Stimulated activated CD4-positive, alpha-beta T cell treated with anti-CD3 and anti-CD28 coated beads, Interleukin-15, amount 100 ng/mL, for 48 hours (primary cell): ENCODE data around the gene ACSF3.
"Not testable (repeated sequence)": the region's sequence is repeated elsewhere in the genome, so short reads cannot be mapped to it uniquely, and the experiment has no call there.

ENCODE experiments used
- DNase-seq, 2 donors: peaks; one replicate each; pipeline ENCODE4 v3.0.0-alpha.2; 2020; ENCODE audit warnings: low read depth in 2 of 2

The ACSF3 gene

DNA sequence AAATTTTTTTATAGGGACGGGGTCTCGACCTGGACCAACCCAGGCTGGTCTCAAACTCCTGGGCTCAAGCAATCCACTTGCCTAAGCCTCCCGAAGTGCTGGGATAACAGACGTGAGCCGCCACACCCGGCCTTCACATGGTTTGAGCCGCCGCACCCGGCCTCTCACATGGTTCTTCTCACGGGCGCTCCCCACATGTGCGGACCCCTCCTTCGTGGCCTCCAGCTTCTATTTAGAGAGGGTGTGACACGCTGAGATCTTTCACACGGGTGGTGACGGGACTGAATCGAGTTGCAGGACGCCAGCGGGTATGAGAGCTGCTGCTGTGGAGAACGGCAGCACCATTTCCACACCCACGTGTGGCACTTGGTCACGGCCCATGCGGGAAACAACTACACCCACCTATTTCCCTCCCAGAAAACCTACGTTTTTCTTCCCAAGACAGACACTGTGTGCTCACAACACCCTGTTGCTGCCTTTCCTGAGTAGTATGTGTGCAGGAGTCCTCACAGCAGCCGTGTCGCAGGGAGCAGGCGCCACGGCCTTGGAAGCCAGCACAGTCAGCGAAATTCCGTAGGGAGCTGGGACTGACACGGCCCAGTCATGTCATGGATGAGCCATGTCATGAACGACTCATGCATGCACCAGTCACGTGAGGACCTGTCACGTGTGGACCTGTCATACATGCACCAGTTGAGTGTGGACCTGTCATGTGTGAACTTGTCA lies 20.1 kb upstream of the ACSF3 start:
- no peak for DNase-seq

DNA sequence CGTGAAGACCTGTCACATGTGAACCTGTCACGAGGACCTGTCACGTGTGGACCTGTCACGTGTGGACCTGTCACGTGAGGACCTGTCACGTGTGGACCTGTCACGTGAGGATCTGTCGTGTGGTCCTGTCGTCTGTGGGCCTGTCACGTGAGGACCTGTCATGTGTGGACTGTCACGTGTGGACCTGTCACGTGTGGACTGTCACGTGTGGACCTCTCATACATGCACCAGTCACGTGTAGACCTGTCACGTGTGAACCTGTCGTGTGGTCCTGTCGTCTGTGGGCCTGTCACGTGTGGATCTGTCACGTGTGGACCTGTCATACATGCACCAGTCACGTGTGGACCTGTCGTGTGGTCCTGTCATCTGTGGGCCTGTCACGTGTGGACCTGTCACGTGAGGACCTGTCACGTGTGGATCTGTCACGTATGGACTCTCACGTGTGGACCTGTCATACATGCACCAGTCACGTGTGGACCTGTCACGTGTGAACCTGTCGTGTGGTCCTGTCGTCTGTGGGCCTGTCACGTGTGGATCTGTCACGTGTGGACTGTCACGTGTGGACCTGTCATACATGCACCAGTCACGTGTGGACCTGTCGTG lies 19.5 kb upstream of the ACSF3 start:
- not testable (repeated sequence) for DNase-seq

DNA sequence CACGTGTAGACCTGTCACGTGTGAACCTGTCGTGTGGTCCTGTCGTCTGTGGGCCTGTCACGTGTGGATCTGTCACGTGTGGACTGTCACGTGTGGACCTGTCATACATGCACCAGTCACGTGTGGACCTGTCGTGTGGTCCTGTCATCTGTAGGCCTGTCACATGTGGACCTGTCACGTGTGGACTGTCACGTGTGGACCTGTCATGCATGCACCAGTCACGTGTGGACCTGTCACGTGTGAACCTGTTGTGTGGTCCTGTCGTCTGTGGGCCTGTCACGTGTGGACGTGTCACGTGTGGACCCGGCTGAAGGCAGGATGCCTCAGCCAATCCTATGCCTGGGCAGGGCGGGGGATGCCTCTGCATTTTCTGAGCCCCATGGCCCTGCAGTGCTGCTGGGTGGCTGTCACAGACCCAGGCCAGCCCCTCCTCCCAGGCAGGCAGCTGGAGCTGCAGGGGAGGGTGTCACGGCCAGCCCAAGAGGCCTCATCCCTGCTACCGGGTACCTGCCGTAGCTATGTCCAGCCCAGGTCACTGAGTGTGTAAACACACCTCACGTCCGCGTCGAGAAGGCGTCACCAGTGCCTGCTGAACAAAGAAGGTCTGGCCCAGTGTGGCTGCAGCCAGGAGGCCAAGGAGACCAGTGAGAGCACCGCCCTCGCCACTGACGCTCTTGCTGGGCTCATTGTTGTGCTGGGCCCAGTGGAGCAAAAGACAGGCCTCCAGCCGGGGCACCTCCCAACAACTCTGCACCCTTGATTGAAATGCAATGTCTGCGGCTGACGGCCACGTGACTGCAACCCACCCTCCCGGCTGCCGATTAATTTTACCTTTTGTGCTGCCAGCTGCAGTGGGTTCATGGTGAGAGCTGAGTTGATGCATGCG lies 18.6 kb upstream of the ACSF3 start:
- no peak for DNase-seq

DNA sequence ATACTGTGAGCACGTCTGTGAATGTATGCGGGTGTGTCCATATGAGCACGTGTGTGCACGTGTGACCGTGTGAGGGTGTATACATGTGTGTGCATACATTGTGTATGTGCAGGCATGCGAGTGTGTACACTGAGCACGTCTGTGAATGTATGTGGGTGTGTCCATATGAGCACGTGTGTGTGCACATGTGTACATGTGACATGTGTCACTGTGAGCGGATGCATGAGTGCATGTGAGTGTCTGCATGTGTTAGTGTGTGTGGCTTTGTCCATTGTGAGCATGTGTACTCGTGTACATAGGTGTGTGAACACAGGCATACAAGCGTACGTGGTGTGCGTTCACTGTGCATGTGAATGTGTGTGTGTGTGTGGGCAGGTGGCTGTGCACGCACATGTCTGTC lies 17.5 kb upstream of the ACSF3 start:
- no peak for DNase-seq

DNA sequence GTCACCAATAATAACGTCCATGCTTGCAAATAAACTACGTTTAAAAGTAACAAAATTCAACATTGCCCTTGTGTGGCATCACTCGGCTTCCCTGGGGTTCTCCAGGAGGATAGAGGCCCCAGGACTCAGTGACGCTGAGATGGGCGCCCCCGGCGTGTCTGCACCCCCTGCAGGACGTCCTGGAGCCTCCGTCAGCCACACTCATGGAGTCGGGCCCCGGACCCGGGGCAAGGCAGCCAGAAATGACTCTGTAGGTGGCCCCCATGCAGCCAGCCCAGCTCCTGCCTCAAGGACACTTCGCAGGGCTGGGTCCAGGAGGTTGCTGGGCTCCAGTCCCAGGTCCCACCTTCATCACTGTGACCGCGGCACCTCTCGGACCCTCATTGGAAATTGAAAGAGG lies 16.6 kb upstream of the ACSF3 start:
- no peak for DNase-seq

DNA sequence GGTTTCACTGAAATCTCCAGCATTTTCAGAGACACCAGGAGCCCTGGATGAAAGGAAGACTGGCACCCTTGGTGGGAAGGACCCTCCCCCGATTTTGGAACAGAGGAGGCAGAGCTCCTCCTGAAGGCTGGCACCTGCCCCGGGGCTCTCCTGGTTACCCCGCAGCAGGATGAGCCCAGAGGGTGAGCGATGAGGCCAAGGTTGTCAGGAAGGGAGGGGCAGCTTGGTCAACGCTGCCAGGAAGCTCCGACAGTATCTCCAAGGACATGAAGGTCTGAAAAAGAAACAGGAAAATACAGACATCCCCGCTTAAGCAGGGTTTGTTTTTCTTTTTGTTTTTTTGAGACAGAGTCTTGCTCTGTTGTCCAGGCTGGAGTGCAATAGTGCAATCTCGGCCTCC lies 15.5 kb upstream of the ACSF3 start:
- no peak for DNase-seq

DNA sequence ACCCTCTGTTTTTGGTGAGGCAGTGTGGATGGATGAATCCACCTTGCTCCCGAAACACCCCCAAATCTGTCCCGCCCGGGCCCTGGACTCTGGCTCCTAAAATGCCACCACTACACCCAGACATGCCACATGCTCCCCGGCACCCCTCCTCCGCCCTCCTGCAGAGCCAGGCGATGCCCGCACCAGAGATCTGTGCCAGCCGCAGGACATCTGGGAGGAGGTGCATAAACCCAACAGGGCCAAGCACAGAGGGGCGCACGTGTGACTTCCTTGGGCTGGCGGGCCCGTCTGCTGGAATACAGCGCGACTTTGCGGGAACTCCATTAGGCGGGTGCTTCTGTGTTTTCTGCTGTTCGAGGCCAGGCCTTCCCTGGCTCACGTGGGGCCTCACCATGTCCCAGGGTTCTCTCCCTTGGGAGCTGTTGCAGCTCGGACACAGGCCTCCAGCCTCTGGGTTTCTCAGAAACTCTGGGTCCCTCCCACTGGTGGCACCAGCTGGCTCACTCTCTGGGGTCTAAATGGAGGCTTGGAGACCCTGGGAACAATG lies 14.1 kb upstream of the ACSF3 start:
- DNase-seq = no peak

DNA sequence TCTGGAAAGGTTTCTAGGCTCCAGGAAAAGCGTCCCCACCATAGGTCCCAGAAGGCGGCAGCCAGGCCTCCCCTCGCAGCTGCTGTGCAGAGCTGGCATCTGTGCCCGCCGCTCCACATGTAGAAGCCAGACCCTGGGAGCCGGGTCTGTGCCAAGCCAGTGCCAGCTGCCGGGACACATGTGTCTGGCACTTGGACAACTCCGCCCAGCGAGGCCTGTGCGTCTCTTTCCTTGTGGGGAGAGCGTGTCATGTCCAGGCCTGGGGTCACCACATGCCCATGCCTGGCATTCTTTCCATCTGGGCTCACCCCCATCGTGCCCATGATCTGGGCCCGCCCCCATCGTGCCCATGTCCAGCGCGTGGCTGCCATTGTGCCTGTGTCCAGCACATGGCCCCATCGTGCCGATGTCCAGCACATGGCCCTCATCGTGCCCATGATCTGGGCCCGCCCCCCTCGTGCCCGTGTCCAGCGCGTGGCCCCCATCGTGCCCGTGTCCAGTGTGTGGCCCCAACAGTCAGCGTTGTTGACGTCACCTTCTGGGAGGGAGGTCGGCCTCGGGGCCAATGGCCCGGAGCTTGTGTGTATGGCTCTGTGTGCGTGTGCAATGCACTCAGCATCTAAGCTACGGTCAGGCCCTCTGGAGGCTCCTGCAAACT lies 13.3 kb upstream of the ACSF3 start:
- no peak for DNase-seq

DNA sequence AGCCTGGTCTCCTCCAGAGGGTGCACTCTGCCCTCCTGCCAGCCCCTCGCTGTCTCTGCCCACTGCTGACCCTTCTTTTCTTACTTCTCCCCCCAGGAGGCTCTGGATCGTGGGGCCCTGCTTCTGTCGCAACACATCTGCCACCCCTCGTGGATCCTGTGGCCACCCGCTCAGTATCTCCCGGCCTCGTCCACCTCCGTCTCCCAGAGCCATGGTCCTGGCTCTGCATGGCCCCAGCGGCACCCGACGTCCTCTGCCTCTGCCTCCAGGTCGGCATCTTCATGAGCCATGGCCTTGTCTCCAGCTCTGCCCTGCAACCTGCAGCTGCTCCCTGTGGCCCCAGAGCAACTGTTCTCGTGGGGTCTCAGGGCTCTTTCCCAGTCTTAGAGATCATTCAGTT lies 12.1 kb upstream of the ACSF3 start:
- DNase-seq = no peak

DNA sequence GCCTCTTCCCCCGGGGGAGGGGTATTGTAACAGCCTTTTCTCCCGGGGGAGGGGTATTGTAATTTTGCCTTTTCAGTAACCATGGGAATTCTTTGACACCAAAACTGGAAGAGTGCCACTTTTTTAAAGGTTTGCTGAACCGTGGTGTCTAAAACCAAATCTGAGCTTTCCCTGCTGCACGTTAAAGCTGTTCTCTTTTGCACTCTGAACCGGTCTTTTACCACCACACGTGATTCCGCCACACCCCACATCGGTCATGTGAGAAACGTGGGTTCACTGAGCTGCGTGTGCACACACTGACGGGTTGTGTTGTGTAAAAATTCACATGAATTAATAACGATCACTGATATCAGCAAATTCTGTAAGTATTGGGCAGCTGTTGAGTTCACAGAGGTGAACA lies 9.2 kb upstream of the ACSF3 start:
- no peak for DNase-seq

DNA sequence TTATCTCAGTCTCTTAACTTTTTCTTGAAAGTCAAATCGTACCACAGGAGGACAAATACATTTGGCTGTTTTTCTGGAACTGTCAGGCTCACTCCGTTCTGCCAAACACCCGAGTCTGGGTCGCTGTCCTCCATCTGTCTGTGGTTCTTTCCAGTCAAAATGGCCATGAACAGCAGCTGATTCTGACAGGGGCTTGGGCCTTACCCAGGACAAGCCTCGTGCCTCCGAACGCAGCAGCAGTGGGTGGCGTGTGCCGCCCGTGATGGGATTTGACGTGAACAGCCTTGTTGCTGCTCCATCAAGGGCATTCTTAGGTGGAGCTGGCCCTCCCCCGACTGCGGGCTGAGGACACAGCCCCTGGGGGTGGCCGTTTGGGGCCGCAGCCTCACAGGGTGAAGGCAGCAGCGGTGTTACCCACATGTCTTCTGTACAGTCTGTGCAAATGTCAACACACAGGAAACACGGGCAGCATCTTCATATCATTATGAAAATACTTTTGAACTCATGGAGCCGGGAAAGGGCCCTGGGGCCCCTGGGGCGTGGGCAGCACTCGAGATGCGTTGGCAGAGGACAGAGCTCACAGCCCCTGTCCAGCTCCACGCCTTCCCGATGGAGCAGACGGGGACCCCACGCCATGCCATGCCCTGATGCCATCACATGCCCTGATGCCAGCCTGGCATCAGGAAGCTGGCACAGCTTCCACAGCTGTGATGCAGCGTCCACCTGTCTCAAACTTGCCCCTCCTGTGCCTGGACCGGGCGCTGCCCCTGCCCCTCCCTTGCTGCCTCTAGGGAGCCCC lies 8.6 kb upstream of the ACSF3 start:
- no peak for DNase-seq

DNA sequence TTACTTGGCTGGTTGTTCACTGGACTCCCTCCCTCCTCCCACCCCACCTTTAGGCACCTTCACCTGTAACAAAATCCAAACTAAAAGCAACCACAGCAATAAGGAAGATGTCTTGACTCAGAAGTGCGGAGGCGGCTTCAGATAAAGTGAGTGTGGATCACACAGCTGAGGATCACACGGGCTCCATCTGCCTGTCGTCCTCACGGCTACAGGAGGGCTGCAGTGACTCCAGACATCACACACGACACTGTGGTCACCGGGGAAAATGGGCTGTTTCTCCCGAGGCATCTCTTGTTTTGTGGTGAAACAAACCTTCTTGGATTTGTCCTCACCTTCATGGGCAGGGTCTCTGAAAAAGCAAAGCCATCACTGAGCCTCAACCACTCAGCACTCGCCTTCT lies 7.9 kb upstream of the ACSF3 start:
- DNase-seq = no peak

DNA sequence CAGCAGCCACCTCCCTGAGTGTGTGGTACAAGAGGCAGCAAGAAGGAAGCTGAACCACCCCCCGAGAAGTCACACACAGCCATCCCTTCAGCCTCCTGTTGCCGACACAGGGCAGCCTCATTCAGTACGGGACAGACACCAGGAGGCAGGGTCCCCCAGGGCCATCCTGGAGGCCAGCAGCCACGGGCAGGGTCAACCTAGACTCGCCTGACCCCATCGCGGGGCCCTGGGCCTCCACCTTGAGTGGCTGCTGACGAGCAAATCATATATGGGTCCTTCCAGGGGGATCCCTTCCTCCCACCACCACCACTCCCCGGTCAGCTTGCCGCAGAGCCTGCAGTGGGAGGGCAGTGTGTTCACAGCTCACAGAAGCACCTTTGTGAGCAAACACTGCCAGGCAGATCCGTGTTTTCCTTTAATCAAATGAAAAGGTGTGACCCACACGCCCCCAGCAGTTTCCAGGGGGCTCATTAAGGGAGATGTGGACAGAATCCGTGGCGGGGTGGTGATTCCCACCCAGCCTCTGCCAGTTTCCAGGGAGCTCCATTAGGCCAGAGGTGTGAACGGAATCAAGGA lies 5.6 kb upstream of the ACSF3 start:
- no peak for DNase-seq

DNA sequence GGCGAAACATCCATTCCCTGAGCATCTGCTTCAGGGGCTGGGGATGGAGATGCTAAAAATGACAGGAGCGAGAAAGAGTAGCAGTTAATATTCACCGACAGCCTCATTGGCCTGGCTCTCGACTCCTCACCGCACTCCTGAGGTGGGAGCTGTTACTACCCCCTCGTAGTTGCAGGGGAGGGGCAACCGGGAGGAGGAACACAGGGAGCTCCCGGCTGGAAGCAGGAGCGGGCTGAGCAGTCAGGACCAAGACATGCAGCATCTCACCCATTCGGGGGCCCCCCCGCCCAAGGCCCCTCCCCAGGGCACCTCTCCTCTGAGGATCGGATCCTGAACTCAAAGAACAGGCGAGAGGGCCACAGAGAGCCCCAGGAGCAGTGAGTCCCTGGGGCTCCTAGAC lies 4.5 kb upstream of the ACSF3 start:
- DNase-seq = no peak

DNA sequence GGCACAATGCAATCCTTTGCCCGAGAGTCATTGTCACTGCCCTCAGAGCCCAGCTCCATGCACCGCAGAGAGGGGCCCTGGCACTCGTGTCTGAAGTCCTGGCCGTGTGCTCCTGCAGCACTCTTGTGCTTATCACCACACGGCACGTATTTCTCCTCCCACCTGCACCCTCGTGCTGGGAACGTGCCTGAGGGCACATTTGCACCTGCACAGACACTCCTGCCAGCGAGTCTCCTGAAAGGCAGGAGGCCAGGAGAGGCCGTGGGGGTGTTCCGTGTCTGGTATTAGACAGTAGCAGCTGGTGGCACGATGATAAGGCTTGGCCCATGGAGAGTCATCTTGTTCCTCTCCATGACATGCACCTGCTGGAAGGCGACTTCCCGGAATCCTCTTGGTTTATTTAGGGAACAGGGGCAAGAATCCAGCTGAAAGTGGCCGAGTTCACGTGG lies 3.4 kb upstream of the ACSF3 start:
- no peak for DNase-seq

DNA sequence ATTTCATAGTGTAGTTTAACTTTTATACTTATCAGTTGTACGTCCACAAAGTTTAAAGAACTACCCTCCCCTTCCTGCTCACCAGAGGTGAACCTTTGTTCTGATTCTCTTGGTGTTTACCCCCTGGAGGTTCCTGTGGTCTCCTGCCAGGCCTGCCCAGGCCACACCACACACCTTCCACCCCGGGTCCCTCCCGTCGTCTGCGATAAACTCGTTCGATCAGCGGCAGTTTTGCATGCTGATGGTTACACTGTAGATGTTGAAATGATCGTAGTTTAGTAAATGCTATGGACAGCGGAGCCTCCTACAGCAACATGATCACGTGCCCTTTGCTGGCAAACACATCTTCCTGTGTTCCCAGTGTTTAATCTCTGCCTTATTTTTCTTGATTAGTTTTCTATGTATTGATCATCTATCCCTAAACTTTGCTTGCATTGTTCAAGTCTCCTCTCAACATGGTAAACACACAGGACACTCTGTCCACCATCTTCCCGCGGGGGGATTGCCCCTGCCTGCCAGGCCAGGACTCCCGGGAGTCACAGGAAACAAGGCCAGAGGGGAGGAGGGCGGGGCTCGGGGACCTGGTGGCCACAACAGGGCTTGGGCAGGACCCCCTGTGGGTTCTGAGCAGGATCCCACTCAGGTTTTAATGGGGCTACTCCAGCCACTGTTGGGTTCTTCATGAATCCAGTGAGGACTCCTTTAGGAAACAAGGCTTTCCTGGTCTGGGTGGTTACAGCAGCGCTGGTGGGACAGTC lies 2.8 kb upstream of the ACSF3 start:
- DNase-seq = no peak

DNA sequence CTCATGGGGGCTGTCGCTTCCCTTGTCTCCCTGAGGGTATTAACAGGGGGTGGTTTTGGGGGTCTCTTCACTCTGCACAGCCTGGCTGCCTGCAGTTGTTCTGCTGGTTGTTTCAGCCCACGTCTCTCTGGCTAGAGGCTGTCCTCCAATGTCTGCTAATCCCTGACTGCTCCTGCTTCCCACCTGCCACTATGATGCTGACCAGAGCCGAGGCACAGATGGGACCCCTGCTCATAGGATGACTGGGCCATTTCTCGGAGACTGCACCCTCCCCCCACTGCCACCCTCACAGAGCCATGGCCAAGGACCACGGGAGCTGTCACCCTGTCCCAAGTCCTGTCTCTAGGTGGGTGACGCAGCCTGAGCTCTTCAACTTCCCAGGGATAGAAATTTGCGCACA lies 1.6 kb upstream of the ACSF3 start:
- DNase-seq = no peak

DNA sequence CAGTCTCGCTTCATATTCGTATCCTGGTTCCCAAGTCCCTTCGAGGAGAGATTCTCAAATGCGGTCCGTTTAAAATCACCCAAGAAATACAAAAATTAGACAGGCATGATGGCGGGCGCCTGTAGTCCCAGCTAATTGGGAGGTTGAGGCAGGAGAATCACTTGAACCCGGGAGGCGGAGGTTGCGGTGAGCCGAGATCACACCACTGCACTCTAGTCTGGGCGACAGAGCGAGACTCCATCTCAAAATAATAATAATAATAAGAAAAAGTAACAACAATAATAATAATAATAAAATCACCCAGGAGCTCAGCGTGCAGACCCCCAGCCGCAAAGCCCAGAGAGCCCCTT lies 425 bp upstream of the ACSF3 start:
- not testable (repeated sequence) for DNase-seq

DNA sequence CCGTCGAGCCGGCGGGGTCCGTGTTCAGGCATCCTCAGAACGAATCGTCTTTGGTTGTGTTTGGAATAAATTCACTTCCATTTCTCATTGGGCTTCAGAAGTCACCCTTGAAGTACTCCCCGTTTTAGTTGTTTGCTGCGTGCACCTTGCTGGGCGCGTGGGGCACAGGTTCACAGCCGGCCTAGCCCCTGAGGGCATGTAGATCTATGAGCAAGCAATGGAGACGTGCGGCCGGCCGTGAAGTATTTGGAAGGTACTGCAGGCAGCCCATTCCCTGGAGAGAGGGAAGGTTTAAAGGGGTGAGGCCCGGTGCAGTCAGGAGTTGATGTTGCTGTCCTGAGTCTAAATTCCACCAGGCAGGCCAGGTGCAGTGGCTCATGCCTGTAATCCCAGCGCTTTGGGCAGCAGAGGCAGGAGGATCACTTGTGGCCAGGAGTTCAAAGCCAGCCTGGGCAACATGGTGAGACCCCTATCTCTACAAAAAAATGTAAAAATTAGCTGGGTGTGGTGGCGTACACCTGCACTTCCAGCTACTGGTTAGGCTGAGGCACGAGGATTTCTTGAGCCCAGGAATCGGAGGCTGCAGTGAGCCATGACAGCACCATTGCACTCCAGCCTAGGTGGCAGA lies 714 bp downstream of the ACSF3 start:
- no peak for DNase-seq

DNA sequence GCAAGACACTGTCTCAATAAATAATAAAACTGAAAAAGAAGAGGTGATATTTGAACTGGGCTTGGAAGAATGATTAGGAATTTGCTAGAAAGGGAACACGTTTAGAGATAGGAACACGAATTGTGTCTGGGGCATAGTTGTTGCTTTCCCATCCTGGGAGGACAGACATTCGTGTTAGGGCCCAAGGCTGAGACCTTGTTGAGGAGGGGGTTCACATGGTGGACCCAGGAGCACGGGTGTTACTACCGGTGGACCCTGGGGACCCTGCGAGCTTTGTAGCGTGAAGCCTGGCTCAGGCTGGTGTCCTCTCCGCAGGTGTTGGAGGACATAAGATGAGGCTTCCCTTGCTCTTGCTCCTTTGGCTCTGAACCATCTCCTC lies 1.2 kb downstream of the ACSF3 start:
- DNase-seq = no peak
